ENCODE results near the gene SGCD. TPM values are rescaled to one million over a fixed set of nuclear protein-coding genes. Genes with fewer than 3 reads are reported as not detected.

Gene SGCD
- polyA plus RNA-seq, 1 donor (not counting 4 experiments of a cell fraction or from before 2014, with no cell fraction given), result not detected

DNA sequence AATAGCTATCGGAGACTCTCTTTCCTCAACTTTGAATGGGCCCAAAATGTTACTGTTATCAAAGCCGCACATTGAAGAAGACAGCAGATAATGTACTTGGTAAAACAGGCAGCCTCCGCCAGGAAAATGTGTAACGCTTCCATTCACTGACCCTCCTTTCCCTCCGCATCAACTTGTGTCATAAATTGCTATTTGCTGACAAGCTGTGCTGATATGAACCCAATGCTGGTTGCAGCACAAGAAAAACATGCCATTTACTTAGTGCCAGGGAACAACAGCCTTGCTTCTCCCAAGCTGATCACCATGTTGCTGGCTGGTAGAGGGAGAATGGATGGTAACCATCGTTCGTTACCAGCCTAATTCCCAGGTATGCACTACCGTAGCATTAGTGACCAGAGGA is 360.6 kb downstream of the SGCD start:
- Histone ChIP-seq H3K4me3 (ENCODE audit: control insufficient read depth in 2 of 3, extremely low read depth in 1 of 3, insufficient read depth in 2 of 3, low read depth in 1 of 3, low read length in 3 of 3) (no peak overlapping the region), H3K27me3 (ENCODE audit: control insufficient read depth, extremely low read depth, insufficient read depth, low read length) (no peaks in the 10 kb centered on the region), H3K9me1 (ENCODE audit: control insufficient read depth, extremely low read depth, insufficient read depth, low read length) (no peaks in the 10 kb centered on the region), H3K79me2 (ENCODE audit: control insufficient read depth, insufficient read depth, low read length) (no peaks in the 10 kb centered on the region), H3K4me2 (ENCODE audit: control insufficient read depth, extremely low read depth, insufficient read depth, low read depth, low read length) (no peak overlapping the region), H3K9ac (ENCODE audit: control insufficient read depth, extremely low read depth, insufficient read depth, low read length) (no peak overlapping the region), H4K20me1 (ENCODE audit: control insufficient read depth, extremely low read depth, insufficient read depth, low read length) (no peaks in the 10 kb centered on the region), H3K9me3 (ENCODE audit: control insufficient read depth, low read depth, low read length) (peaks cover 3% of the 10 kb centered on the region), H2AFZ (ENCODE audit: control insufficient read depth, low read length) (no peak overlapping the region), H3K27ac (ENCODE audit: control insufficient read depth, insufficient read depth, low read length) (no peak overlapping the region), H3K36me3 (ENCODE audit: control insufficient read depth in 2 of 2, extremely low read depth in 1 of 2, insufficient read depth in 2 of 2, low read length in 2 of 2) (no peaks in the 10 kb centered on the region), H3K4me1 (ENCODE audit: control insufficient read depth, extremely low read depth, insufficient read depth, low read length) (no peaks in the 10 kb centered on the region)
- FAIRE-seq (no peak), DNase-seq (ENCODE audit: low read depth, low spot score) (no peak)
- dilution Hi-C loops (cut with MboI; ENCODE audit: extremely low pct_ligation_motif_present, low sequenced_read_pairs), result no loop called here
- TF ChIP-seq, protein P1, sequence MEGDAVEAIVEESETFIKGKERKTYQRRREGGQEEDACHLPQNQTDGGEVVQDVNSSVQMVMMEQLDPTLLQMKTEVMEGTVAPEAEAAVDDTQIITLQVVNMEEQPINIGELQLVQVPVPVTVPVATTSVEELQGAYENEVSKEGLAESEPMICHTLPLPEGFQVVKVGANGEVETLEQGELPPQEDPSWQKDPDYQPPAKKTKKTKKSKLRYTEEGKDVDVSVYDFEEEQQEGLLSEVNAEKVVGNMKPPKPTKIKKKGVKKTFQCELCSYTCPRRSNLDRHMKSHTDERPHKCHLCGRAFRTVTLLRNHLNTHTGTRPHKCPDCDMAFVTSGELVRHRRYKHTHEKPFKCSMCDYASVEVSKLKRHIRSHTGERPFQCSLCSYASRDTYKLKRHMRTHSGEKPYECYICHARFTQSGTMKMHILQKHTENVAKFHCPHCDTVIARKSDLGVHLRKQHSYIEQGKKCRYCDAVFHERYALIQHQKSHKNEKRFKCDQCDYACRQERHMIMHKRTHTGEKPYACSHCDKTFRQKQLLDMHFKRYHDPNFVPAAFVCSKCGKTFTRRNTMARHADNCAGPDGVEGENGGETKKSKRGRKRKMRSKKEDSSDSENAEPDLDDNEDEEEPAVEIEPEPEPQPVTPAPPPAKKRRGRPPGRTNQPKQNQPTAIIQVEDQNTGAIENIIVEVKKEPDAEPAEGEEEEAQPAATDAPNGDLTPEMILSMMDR (optimal IDR thresholded peaks at IDR 0.05 in 1 of 3, IDR thresholded peaks at IDR 0.05 in 1 of 3, conservative IDR thresholded peaks at IDR 0.05 in 1 of 3; ENCODE audit: extremely low read depth in 1 of 3, insufficient read depth in 2 of 3, low read length in 3 of 3), result no peak
- TF ChIP-seq EZH2 (IDR thresholded peaks at IDR 0.05; ENCODE audit: low read length), result no peak

DNA sequence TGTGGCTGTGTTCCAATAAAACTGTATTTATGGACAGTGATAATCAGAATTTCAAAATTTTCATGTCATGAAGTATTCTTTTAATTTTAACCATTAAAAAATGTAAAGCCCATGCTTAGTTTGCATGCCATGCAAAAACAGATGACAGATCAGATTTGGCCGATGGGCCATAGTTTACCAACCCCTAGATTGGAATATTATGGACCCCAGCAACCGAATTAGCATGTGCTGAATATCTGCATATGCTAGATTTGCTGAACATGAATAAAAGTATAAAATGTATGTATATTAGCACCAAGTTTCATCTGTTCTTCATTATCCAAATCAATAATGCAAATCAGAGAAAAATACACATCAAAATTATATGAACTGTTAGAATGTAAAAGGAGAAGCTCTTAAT is 364.6 kb downstream of the SGCD start:
- H4K20me1 ChIP-seq (ENCODE audit: control insufficient read depth, extremely low read depth, insufficient read depth, low read length), result no peaks in the 10 kb centered on the region
- H3K4me2 ChIP-seq (ENCODE audit: control insufficient read depth, extremely low read depth, insufficient read depth, low read depth, low read length), result no peak overlapping the region
- no peaks in the 10 kb centered on the region for H3K36me3 ChIP-seq (ENCODE audit: control insufficient read depth in 2 of 2, extremely low read depth in 1 of 2, insufficient read depth in 2 of 2, low read length in 2 of 2)
- H3K27me3 ChIP-seq (ENCODE audit: control insufficient read depth, extremely low read depth, insufficient read depth, low read length), result no peaks in the 10 kb centered on the region
- dilution Hi-C loops (cut with MboI; ENCODE audit: extremely low pct_ligation_motif_present, low sequenced_read_pairs), result no loop called here
- H3K4me3 ChIP-seq (ENCODE audit: control insufficient read depth in 2 of 3, extremely low read depth in 1 of 3, insufficient read depth in 2 of 3, low read depth in 1 of 3, low read length in 3 of 3), result no peak overlapping the region
- H2AFZ ChIP-seq (ENCODE audit: control insufficient read depth, low read length), result no peak overlapping the region
- no peak overlapping the region for H3K27ac ChIP-seq (ENCODE audit: control insufficient read depth, insufficient read depth, low read length)
- no peak overlapping the region for H3K9ac ChIP-seq (ENCODE audit: control insufficient read depth, extremely low read depth, insufficient read depth, low read length)
- H3K4me1 ChIP-seq (ENCODE audit: control insufficient read depth, extremely low read depth, insufficient read depth, low read length), result no peaks in the 10 kb centered on the region
- no peaks in the 10 kb centered on the region for H3K9me1 ChIP-seq (ENCODE audit: control insufficient read depth, extremely low read depth, insufficient read depth, low read length)
- FAIRE-seq (no peak), DNase-seq (ENCODE audit: low read depth, low spot score) (no peak)
- TF ChIP-seq, protein P1 (optimal IDR thresholded peaks at IDR 0.05 in 1 of 3, IDR thresholded peaks at IDR 0.05 in 1 of 3, conservative IDR thresholded peaks at IDR 0.05 in 1 of 3; ENCODE audit: extremely low read depth in 1 of 3, insufficient read depth in 2 of 3, low read length in 3 of 3), result no peak
- no peak for TF ChIP-seq EZH2 (IDR thresholded peaks at IDR 0.05; ENCODE audit: low read length)
- H3K79me2 ChIP-seq (ENCODE audit: control insufficient read depth, insufficient read depth, low read length), result no peaks in the 10 kb centered on the region
- no peaks in the 10 kb centered on the region for H3K9me3 ChIP-seq (ENCODE audit: control insufficient read depth, low read depth, low read length)
